Suprapubic skin (tissue), 4 donors: Measurements from ENCODE around the gene TMCO4. TPM values are rescaled to one million over a fixed set of nuclear protein-coding genes. Genes with fewer than 3 reads are reported as not detected.

ENCODE experiments used
- DNase-seq, 2 donors: peaks; one replicate each; pipeline ENCODE4 v3.0.0-alpha.2; 2019; ENCODE audit warnings: low spot score in 2 of 2
- H3K27ac ChIP-seq: fragments of 200-600 bp; sonication (generic); one replicate; pipeline ENCODE4 v1.5.1; 2019
- H3K27me3 ChIP-seq: fragments of 200-600 bp; sonication (generic); one replicate; pipeline ENCODE4 v1.5.1; 2019
- H3K36me3 ChIP-seq: fragments of 200-600 bp; sonication (generic); one replicate; pipeline ENCODE4 v1.5.1; 2019
- H3K4me1 ChIP-seq: fragments of 200-600 bp; sonication (generic); one replicate; pipeline ENCODE4 v1.5.1; 2019
- H3K4me3 ChIP-seq: fragments of 200-600 bp; sonication (generic); one replicate; pipeline ENCODE4 v1.5.1; 2019; ENCODE audit warnings: mild to moderate bottlenecking
- H3K9me3 ChIP-seq: fragments of 200-600 bp; sonication (generic); one replicate; pipeline ENCODE4 v1.5.1; 2019
- EP300 ChIP-seq: sonication (generic); formaldehyde crosslinking; IDR thresholded peaks from one replicate; pipeline ENCODE4 v1.6.1; 2017; ENCODE audit warnings: antibody characterized with exemption
- POLR2A ChIP-seq, 2 donors: fragments of 450-650 bp; IDR thresholded peaks; one replicate each; pipeline ENCODE4 v1.6.1; 2017; ENCODE audit warnings: antibody characterized with exemption in 2 of 2, mild to moderate bottlenecking in 2 of 2, moderate library complexity in 2 of 2
- POLR2AphosphoS5 ChIP-seq, 3 donors: sonication (generic); formaldehyde crosslinking; IDR thresholded peaks; one replicate each; pipeline ENCODE4 v1.6.1; 2017; ENCODE audit warnings: antibody characterized with exemption in 3 of 3
- WGBS: methylation state at CpG from one replicate; pipeline ENCODE4 v1.1.5; 2018; 5-methylcytosine and 5-hydroxymethylcytosine counted together
- total RNA-seq, 4 donors: library from RNA; depleted of rRNA; stranded (reverse); fragments of >200 nt; gene quantifications; one replicate each; pipeline ENCODE4 v1.1.0, GENCODE V29; 2016
- TF ChIP-seq, protein P1 (sequence below), 2 donors: fragments of 200-600 bp in 1 of 2; fragments of 450-650 bp in 1 of 2; sonication (generic) in 1 of 2; IDR thresholded peaks; one replicate each; pipeline ENCODE4 v1.5.1; 2016 to 2019; ENCODE audit warnings: antibody characterized with exemption in 2 of 2, mild to moderate bottlenecking in 1 of 2, moderate library complexity in 1 of 2

The TMCO4 gene
- total RNA-seq, 4 donors from 2014 or later = 11.6 to 23.8 (median 15.0) TPM

- Histone ChIP-seq H3K4me1 (no peaks in the 10 kb centered on the region), H3K36me3 (peaks cover 38% of the 10 kb centered on the region), H3K27me3 (no peaks in the 10 kb centered on the region), H3K27ac (no peak overlapping the region), H3K9me3 (no peaks in the 10 kb centered on the region), H3K4me3 (no peak overlapping the region)
- no peak for TF ChIP-seq POLR2AphosphoS5 (IDR thresholded peaks at IDR 0.05)
- TF ChIP-seq, protein P1, sequence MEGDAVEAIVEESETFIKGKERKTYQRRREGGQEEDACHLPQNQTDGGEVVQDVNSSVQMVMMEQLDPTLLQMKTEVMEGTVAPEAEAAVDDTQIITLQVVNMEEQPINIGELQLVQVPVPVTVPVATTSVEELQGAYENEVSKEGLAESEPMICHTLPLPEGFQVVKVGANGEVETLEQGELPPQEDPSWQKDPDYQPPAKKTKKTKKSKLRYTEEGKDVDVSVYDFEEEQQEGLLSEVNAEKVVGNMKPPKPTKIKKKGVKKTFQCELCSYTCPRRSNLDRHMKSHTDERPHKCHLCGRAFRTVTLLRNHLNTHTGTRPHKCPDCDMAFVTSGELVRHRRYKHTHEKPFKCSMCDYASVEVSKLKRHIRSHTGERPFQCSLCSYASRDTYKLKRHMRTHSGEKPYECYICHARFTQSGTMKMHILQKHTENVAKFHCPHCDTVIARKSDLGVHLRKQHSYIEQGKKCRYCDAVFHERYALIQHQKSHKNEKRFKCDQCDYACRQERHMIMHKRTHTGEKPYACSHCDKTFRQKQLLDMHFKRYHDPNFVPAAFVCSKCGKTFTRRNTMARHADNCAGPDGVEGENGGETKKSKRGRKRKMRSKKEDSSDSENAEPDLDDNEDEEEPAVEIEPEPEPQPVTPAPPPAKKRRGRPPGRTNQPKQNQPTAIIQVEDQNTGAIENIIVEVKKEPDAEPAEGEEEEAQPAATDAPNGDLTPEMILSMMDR (IDR thresholded peaks at IDR 0.05) = no peak
- no peak for TF ChIP-seq POLR2A (IDR thresholded peaks at IDR 0.05)
- no peak for TF ChIP-seq EP300
- 100% methylated on average over 1 of the region's 1 CpG for WGBS
- no peak for DNase-seq
Measured at GRCh38 chr1:19749685-19750084, 50.0 kb downstream of the TMCO4 start.

- Histone ChIP-seq H3K36me3 (peaks cover 38% of the 10 kb centered on the region), H3K4me1 (no peaks in the 10 kb centered on the region), H3K27ac (no peak overlapping the region), H3K27me3 (no peaks in the 10 kb centered on the region), H3K4me3 (no peak overlapping the region), H3K9me3 (no peaks in the 10 kb centered on the region)
- TF ChIP-seq POLR2AphosphoS5 (IDR thresholded peaks at IDR 0.05) = no peak
- TF ChIP-seq, protein P1 (IDR thresholded peaks at IDR 0.05) = no peak
- WGBS = 60% methylated on average over 1 of the region's 1 CpG
- no peak for DNase-seq
Measured at GRCh38 chr1:19747761-19748160, 52.0 kb downstream of the TMCO4 start.

- no peak overlapping the region for H3K27ac ChIP-seq
- TF ChIP-seq, protein P1 (IDR thresholded peaks at IDR 0.05) = no peak
- TF ChIP-seq POLR2AphosphoS5 (IDR thresholded peaks at IDR 0.05) = no peak
- no peak for TF ChIP-seq EP300
- no peak for TF ChIP-seq POLR2A (IDR thresholded peaks at IDR 0.05)
- no peaks in the 10 kb centered on the region for H3K9me3 ChIP-seq
- H3K36me3 ChIP-seq = peaks cover 35% of the 10 kb centered on the region
- no peak overlapping the region for H3K4me3 ChIP-seq
- DNase-seq = no peak
- no peaks in the 10 kb centered on the region for H3K4me1 ChIP-seq
- no peaks in the 10 kb centered on the region for H3K27me3 ChIP-seq
- 100% methylated on average over 1 of the region's 1 CpG for WGBS
Measured at GRCh38 chr1:19744886-19745285, 54.8 kb downstream of the TMCO4 start.

GRCh38 chr1:19744335-19744743 lies 55.4 kb downstream of the TMCO4 start:
- no peak for TF ChIP-seq EP300
- TF ChIP-seq, protein P1 (IDR thresholded peaks at IDR 0.05) = no peak
- no peak for TF ChIP-seq POLR2A (IDR thresholded peaks at IDR 0.05)
- TF ChIP-seq POLR2AphosphoS5 (IDR thresholded peaks at IDR 0.05) = no peak
- H3K36me3 ChIP-seq = peaks cover 35% of the 10 kb centered on the region
- no peak for DNase-seq
- H3K4me1 ChIP-seq = no peaks in the 10 kb centered on the region
- no peak overlapping the region for H3K27ac ChIP-seq
- H3K4me3 ChIP-seq = no peak overlapping the region
- no peaks in the 10 kb centered on the region for H3K9me3 ChIP-seq
- H3K27me3 ChIP-seq = no peaks in the 10 kb centered on the region
- WGBS = 89% methylated on average over 4 of the region's 4 CpGs

- no peak for DNase-seq
- Histone ChIP-seq H3K27ac (no peak overlapping the region), H3K4me3 (no peak overlapping the region), H3K4me1 (no peaks in the 10 kb centered on the region), H3K27me3 (no peaks in the 10 kb centered on the region), H3K9me3 (no peaks in the 10 kb centered on the region), H3K36me3 (peaks cover 34% of the 10 kb centered on the region)
- TF ChIP-seq POLR2AphosphoS5 (IDR thresholded peaks at IDR 0.05) = no peak
- TF ChIP-seq POLR2A (IDR thresholded peaks at IDR 0.05) = no peak
- TF ChIP-seq, protein P1 (IDR thresholded peaks at IDR 0.05) = no peak
- TF ChIP-seq EP300 = no peak
- WGBS = 91% methylated on average over 6 of the region's 9 CpGs
Measured at GRCh38 chr1:19743793-19744192, 55.9 kb downstream of the TMCO4 start.
